H54 (cell line): ENCODE data around the gene GPR75.
A peak's percentile ranks its signal among the peaks of the same experiment; 100 is the strongest.

Source experiments
- DNase-seq: peaks from one replicate; pipeline ENCODE4 v3.0.0; 2011; ENCODE audit warnings: low spot score, mixed read lengths; ENCODE audit not compliant: insufficient read length
- FAIRE-seq: peaks from 3 replicates; lab custom pipeline; 2011; peaks lifted over from hg19 to GRCh38; lab: Jason Lieb, UNC
- POLR2A ChIP-seq: IDR thresholded peaks from 2 replicates; pipeline ENCODE4 v1.6.1; 2011; ENCODE audit warnings: low read depth, mild to moderate bottlenecking, low read length

GPR75 gene

DNA sequence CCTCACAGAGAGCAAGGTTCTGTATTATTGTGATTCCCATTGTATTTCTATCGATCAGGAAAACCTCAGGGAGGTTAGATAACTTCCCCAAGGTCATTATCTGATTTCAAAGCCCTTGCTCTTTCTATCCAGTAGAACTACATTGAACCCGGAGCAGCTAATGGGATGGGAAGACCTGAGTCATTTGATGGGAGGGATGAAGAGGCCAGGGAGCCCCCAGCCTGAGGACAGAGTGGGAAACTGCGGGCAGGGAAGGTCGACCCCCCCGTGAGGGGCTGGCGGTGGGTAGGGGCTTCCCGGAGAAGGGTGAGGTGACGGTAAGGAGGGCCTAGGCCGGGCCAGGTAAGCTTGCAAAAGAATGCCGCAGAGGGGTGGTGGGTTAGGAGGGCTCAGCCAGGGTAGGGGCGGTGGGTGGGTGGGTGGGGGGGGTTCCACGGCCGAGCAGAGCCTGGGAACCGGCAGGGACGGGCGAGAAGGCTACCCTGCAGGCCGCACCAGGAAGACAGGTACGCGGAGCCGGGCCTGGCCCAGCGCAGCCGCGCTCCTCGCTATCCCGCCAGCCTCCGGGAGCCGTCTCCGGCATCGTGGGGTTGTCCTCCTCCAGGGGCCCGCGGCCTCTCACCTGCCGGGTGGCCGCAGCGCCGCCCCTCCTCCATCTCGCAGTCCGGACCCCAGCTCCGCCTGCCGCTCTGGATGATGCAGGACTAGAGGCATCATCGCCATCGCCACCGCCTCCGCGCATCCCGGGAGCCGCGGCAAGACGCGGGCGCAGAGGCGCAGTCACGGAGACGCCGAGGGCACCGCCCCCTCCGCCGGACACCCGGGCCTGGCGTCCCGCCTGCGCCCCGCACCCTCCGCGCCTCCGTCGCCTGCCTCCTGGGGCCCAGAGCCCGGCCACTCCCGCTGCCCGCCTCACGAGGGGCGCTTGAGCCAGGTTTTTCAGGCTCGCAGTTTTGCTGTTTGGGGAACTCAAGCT, at the start of gene GPR75:
Gene GPR75 (minus strand): TSS at position 762 of the 976 bp plus-strand sequence. CDS start 5,211 bp downstream, outside the sequence.
- no peak for TF ChIP-seq POLR2A
- no peak for DNase-seq
- no peak for FAIRE-seq

DNA sequence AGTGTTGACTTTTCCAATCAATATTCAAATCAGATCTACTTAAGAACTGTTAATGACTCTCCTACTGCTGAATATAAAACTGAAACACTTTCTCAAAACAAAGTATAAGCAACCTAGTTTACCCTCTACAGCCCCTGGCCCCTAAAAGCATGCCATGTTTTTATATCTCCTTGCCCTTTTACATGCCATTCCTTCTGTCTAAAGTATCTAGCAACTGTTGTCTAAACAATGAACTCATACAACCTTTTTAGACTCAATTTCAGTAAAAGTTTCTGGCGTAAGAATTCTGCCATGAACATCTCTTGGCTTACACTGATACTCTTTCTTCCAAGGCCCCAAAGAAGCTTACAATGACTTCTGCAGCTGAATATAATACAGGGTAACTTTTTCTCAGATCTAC, 47.8 kb upstream of the GPR75 start:
- DNase-seq (no peak), FAIRE-seq (no peak)
- TF ChIP-seq POLR2A, result no peak

DNA sequence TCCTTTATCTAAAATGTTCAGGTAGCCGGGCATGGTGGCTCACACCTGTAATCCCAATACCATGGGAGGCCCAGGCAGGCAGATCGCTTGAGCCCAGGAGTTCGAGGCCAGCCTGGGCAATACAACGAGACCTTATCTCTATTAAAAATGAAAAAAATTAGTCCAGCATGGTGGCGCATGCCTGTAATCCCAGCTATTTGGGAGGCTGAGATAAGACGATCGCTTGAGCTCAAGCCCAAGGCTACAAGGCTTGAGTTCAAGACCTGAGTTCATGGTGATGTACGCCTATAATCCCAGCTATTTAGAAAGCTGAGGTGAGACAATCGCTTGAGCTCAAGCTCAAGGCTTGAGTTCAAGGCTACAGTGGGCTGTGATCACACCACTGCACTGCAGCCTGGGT, 45.6 kb upstream of the GPR75 start:
- no peak for FAIRE-seq

DNA sequence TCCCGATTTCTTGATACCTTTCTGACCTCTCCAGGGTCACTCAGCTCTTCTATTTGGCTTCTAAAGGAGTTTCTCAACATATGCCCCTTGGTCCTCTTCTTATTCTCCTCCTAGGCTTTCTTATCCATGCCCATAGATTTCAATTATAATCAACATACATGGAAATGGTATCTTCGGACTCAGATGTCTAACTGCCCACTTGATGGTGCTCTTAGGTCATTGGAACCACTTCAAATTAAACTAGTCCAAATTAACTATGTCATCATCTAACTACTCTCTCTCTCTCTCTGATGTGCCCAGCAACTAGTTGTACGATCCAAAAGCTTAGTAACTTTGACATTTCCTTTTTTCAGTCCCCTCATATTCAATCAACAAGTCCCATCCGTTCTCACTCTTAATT, 43.2 kb upstream of the GPR75 start:
- DNase-seq (no peak), FAIRE-seq (no peak)
- TF ChIP-seq POLR2A, result no peak

More for the DNA sequence above, 45.6 kb upstream of the GPR75 start:
- DNase-seq, result no peak
- no peak for TF ChIP-seq POLR2A

DNA sequence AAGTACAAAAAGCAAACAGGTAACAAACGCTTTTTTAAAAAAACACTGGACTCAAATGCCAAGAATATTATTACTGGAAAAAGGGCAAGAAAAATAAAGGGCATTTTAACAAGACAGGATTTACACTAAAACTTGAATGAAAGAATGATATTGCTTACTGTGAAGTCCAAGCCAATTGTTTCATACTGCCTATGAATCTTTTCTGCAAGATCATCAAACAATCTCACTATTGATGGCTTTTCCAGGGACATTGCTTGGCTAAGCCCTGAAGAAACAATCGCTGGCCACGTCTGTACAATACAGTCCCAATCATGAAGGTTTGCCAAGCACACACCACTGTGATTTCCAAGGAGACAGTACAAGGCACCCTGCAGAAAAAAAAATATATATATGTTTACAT, 41.4 kb upstream of the GPR75 start:
- no peak for DNase-seq
- TF ChIP-seq POLR2A, result no peak
- FAIRE-seq, result peak; percentile 30

DNA sequence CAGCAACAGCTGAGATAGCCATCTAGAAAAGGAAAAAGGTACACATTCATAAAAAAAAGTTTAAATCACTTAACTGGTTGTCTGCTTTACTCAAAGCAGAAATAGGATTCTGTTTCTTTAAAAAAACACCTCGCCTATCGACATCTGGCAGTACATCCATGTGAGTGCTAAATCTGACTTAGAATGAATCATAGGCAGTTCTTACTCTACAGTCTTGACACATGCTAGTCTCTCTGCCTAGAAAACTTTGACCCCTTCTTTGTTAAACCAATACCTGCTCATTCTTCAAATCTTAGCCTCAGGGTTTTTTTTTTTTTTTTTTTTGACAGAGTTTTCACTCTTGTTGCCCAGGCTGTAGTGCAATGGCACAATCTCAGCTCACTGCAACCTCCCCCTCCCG, 37.1 kb upstream of the GPR75 start:
- FAIRE-seq, result peak; percentile 95
- DNase-seq, result peak; percentile 35
- TF ChIP-seq POLR2A, result no peak

DNA sequence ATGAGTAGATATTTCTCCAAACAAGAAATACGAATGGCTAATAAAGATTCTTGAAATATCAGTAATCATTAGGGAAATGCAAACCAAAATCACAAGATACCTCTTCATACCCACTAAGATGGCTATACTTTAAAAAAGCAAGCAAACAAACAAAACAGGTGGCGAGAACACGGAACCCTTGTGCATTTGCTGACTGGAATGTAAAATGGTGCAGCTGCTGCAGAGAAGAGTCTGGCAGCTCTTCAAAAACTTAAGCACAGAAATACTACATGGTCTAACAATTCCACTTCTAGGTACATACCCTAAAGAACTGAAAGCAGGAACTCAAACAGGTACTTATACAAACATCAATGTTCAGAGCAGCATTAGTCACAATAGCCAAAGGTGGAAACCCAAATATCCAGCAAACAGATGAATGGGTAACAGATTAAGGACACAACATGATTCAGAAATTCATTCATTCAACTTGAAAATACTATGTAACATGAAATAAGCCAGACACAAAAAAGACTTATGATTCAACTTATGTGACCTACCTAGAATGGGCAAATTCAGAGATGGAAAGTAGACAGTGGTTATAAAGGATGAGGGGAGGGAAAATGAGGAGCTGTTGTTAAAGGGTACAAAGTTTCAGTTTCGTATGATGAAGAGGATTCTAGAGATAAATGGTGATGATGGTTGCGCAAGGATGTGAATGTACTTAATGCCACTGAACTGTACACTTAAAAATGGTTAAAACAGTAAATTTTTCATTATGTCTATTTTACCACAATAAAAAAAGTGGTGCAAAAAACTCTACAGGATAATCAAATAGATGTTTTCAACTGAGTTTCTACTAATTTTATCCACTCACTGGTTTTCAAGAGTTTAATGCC, 26.9 kb upstream of the GPR75 start:
- DNase-seq (no peak), FAIRE-seq (no peak)
- TF ChIP-seq POLR2A, result no peak

DNA sequence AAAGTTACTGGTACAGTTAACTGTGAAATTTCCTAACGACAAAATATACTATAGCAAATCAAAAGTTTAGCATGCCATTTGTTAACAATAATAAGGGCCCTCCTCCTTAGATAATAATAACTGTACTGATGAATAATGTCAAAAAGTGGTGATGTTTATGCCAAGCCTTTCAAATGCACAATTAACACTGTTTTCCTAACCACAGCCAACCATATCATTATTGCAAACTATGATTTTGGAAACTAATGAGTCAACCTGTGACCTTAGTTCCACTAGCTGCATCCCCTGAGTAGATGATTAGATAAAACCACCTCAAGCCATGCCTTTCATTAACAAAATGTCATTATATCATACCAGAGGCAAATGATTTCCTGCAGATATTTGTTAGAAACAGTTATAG, 25.1 kb upstream of the GPR75 start:
- DNase-seq, result no peak
- no peak for TF ChIP-seq POLR2A
- FAIRE-seq, result no peak

DNA sequence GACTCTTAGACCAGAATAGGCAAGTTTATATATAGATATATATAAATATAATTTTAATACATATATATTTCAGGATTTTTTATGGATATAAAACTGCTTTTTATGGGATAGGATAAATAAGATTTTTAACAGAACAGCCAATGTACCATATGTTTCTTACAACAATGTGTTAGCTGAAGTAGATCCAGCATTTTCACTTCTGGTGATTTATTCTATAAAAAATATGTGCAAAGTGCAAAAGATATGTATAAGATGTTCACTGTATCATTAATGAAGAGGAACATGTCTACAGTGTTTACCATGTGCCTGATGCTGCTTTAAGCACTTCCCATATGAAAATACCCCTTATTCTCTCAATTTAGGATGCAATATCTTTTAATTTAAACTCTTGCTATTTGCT, 22.2 kb upstream of the GPR75 start:
- FAIRE-seq (no peak), DNase-seq (no peak)
- no peak for TF ChIP-seq POLR2A

DNA sequence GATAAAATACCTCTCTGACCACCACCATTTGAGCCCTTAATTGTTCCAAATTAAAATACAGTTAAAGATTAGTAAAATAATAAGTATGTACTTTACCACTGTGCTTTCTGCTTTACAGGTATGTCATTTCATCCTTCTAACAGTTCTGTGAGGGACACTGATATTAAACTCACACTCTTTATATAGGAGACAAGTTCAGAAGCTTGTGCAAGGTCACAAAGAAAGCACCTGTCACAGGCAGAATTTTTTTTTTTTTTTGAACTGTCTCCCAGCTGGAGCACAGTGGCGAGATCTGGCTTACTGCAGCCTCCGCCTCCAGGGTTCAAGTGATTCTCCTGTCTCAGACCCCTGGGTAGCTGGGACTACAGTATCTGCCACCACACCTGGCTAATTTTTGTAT, 21.6 kb upstream of the GPR75 start:
- no peak for FAIRE-seq
- no peak for DNase-seq
- no peak for TF ChIP-seq POLR2A

DNA sequence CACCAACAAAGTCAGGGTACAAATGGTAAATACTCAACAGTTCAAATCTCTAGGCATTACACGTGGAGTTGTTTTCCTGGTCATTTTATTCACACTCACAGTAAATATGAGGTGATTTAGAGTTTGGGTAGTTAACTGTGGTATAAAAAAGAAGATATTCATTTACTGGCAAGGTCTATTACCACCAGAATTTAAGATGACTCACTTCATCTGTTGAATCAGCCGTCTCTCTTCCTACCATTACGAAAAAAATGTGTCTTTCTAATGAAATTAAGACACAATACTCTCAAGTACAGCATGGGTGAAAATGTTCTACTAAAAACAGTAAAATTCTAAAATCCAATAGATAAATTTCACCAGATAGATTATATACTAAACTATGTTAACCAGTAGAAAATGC, 21.0 kb upstream of the GPR75 start:
- TF ChIP-seq POLR2A, result no peak
- peak; percentile 73 for FAIRE-seq
- no peak for DNase-seq

DNA sequence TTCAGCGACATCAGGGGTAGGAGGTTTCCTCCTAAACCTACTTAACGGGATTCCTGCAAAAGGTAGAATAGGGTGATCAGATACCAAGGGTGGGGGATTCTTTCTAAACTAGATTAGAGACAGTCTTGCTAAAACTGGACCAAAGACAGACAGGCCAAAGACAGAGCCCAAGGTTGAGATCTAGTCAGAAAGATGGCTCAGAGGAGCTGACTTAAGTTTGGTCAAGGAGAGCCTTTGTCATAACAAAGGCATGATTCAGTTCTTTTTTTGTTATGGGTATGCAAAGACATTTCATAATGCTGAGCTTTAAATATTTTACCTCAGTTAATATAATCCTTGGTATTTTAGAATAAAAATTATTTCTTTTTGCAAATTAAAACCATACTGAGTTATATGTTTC, 17.8 kb upstream of the GPR75 start:
- FAIRE-seq (peak; percentile 23), DNase-seq (no peak)
- no peak for TF ChIP-seq POLR2A

DNA sequence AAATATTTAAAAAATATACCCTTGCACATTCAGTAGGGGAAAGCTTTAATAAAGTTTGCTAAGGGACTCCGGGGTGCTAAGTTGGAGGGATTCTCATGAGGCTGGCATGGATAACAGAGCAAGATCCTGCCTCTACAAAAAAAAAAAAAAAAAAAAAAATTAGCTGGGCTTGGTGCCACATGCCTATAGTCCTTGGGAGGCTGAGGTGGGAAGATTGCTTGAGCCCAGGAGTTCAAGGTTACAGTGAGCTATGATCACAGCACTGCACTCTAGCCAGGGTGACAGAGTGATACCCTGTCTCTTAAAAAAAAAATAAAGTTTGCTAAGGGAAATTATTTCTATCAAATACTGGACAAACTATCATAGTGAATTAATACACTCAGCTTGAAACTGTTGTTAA, 17.3 kb upstream of the GPR75 start:
- DNase-seq, result no peak
- no peak for FAIRE-seq
- TF ChIP-seq POLR2A, result no peak

DNA sequence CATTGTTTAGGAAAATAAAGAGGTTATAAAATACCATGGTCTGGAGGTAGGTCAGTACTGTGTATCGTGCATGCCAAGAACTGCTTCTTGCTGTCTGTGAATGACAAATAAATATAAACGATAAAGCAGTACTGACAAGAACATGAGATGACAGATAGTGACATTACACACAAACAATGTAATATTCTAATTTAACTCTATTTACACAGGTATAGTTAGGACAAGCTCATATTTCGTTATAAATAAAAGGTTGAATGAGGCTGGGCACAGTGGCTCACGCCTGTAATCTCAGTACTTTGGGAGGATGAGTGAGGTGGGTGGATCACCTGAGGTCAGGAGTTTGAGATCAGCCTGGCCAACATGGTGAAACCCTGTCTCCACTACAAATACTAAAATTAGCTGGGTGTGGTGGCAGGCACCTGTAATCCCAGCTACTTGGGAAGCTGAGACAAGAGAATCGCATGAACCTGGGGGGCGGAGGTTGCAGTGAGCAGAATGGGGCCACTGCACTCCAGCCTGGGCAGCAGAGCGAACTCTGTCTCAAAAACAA, 14.7 kb upstream of the GPR75 start:
- DNase-seq (no peak), FAIRE-seq (no peak)
- TF ChIP-seq POLR2A, result no peak
